HuH-7 (cell line): ENCODE measurements around the gene KRT8.

ENCODE experiments used
- DNase-seq: peaks from one replicate; pipeline ENCODE4 v3.0.0; 2011; ENCODE audit warnings: low spot score

Gene KRT8

DNA sequence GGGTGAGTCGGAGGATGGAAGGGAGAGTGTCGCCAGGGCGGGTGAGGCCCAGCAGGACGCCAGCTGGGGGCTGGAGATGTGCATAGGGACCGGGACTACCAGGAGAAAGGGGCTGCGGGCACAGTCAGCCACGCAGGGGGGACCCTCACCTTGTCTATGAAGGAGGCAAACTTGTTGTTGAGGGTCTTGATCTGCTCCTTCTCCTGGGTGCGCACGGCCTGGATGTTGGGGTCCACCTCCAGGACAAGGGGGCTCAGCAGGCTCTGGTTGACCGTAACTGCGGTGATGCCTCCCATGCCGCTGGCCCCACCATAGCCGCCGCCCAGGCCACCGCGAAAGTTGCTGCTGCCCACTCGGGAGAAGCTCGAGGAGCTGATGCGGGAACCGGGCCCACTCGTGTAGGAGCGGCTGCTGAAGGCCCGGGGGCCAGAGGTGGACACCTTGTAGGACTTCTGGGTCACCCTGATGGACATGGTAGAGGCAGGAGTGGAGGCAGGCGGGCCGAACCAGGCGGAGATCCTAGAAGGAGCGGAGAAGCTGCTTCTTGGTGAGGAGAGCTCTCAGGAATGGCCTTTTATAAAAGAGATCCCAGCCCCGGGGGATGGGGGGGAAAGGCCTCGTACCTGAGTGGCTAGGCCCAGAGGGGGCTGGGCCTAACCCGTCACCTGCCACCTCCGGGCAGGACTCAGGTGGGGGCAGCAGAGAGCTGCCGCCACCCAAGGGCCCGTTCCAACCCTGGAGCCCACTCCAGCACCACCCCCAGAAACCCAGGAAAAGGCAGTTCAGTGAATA lies at the start of gene KRT8:
Gene KRT8, minus strand, starts transcription at position 568 of the 792 bp plus-strand sequence. Its CDS starts 95 bp downstream, at position 473.
- DNase-seq, result peak; percentile 98

DNA sequence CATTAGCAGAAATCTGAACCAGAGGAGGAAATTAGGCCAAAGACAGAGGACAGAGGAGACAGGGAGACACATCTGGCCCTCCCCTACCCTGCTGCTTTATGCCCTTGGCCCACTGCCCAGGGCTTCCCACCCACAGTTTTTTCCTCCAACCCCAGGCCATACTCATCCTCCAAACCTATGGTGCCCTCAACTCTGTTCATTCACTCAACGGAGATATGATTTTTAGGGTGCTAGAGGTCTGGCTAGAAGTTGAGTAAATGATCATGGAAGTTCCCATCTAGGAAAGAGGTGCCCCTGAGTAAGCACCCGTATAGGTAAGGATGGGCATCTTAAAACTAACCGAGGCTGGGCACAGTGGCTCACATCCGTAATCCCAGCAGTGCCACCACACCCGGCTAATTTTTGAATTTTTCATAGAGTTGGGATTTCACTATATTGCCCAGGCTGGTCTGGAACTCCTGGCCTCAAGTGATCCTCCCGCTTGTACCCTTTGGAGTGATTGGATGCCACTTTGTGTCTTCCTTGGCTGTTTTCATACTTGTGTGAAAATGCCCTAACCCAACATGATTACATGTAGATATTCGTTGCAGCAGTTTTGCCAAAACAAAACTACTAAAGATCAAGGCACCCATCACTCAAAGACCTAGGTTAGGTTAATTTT lies 48.4 kb upstream of the KRT8 start:
- no peak for DNase-seq

- no peak for DNase-seq
Observed at GRCh38 chr12:52952076-52952801, 47.4 kb upstream of the KRT8 start.

DNA sequence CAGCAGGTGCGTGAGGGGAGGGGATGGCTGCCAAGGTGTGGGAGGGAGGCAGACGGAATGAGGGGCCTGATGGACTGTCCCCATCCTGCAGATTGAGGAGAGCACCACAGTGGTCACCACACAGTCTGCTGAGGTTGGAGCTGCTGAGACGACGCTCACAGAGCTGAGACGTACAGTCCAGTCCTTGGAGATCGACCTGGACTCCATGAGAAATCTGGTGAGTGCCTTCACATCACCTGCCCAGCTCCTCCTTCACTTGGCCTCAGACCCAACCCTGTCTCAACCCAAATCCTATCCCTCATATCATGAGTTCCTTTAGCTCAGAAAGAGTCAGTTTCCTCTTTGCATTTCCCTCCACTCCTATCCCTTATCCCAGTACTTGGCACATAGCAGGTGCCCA lies 46.8 kb upstream of the KRT8 start:
- no peak for DNase-seq

- DNase-seq, result no peak
Observed at GRCh38 chr12:52951126-52951525, 46.2 kb upstream of the KRT8 start.

DNA sequence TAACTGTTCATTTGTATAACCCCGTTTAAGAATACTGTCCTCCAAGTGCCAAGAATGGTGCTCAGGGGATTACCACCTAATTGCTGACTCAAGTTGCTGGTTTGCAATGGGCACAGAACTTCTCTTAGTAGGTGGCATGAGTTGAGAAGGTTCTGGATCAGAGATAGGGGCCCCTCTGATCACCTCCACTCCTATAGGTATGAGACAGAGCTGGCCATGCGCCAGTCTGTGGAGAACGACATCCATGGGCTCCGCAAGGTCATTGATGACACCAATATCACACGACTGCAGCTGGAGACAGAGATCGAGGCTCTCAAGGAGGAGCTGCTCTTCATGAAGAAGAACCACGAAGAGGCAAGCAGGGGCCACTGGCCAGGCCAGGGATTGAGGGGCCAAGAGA lies 45.7 kb upstream of the KRT8 start:
- DNase-seq, result no peak

- peak; percentile 89 for DNase-seq
Observed at GRCh38 chr12:52949413-52950331, 44.8 kb upstream of the KRT8 start.

GRCh38 chr12:52947738-52948423 lies 43.0 kb upstream of the KRT8 start:
- no peak for DNase-seq

- no peak for DNase-seq
Observed at GRCh38 chr12:52946797-52947547, 42.1 kb upstream of the KRT8 start.

GRCh38 chr12:52946334-52946733 lies 41.5 kb upstream of the KRT8 start:
- DNase-seq, result no peak

DNA sequence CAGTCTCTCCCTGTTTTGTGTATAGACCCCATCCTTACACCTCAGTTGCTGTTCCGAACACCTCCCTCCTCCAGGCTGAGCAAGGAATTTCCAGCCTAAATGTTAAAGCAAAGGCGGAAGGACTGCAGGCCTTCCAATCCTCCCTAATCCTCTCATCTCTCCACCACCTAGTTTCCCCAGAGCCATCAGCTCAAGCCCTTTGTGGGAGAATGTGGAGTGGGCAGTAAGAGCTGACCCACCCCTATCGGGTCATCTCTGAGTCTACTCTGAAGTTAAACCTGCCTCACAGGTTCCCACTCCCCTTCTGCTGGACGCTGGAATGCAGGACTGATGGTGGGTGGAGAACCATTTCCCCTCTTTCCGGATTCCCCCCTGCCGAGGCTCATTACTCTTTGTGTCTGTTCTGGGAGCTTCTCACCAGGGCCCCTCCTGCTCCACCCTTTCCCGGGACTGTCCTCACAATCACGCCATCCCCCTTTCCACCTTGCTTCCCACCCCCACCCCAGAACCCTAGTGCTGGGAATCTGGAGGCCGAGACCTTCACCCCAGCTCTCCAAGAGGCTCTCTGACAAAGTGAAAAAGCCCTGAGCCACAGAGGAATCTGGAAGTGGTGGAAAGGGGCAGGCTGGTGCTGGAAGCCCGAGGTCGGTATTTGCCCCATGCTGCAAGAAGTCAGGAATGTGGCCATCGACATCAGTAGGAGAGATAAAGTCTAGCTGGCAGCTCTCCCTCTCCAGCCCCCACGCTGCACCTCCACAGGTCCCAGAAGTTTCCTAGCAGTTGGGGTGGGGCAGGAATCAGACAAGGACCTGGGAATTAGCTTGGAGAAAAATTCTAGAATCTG lies 40.7 kb upstream of the KRT8 start:
- peak; percentile 69 for DNase-seq

- DNase-seq, result no peak
Observed at GRCh38 chr12:52944683-52945388, 40.0 kb upstream of the KRT8 start.

- no peak for DNase-seq
Observed at GRCh38 chr12:52942901-52943181, 38.0 kb upstream of the KRT8 start.

- DNase-seq, result no peak
Observed at GRCh38 chr12:52942066-52942900, 37.4 kb upstream of the KRT8 start.

DNA sequence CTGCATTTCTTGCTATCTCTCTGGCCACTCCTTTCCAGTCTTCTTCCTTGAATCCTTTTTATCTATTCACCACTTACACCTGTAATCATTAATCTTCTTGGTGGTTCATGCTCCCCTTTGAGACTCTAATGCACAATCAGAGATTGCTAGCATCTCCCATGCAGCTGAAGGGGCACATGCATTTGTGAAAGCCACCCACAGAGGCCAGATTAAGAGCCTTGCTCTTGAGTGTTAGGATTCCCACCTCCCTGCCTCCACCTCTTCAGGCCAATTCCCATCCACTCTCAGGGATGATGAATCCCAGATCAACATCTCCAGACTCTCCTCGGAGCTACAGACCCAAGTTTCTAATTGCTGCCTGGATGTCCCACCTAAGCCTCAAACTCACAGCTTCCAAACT lies 24.7 kb upstream of the KRT8 start:
- DNase-seq, result no peak

- no peak for DNase-seq
Observed at GRCh38 chr12:52927964-52928363, 23.1 kb upstream of the KRT8 start.

DNA sequence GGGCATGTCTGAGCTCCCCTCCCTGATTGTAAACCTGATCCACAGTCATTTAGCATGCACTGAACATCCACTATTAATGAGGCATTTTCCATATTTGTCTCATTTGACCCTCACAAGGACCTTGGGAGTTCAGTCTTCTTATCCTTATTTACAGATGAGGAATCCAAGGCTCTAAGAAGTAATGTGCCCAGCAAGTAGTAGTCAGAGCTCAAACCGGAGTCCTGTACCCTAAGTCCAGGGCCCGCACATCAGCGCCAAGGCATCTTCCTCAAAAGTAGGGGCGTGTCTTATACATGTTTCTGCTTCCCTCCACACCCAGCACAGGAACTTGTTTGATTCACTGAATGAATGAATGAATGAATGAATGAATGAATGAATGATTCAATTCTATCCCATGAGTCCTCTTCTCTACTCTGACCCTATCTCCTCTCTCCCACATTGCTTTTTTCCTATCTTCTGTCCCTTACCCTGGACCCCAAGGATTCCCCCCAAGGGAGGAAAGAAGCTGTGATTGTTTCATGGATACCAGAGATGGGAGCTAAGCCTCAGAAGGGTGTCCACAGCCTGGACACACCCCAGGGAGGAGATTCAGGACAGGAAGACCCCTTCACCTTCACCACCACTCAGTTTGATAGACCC lies 21.8 kb upstream of the KRT8 start:
- DNase-seq, result no peak
